Right ventricle myocardium inferior (tissue), 1 donor: ENCODE results near the gene ZNF354C. TPM values are rescaled to one million over a fixed set of nuclear protein-coding genes. Genes with fewer than 3 reads are reported as not detected.

Source experiments
- ATAC-seq: fragments of 200-7000 bp; cut with Tn5 transposase; one replicate; pipeline ENCODE4 v1.9.1; 2020; ENCODE audit warnings: mild to moderate bottlenecking, moderate library complexity
- DNase-seq: peaks from one replicate; pipeline ENCODE4 v3.0.0; 2021; ENCODE audit errors: missing footprints
- intact Hi-C: fragments of 100-400 bp; cut with DNase I; formaldehyde crosslinking; loops from one replicate; pipeline ENCODE4 v1.11.0; 2022
- total RNA-seq: library from RNA; stranded (reverse); fragmentation: NEBNext Ultra II Directional; extraction: Animal tissue kit (Norgen Biotek cat#: 25700); gene quantifications from one replicate; pipeline ENCODE4 v1.2.1, GENCODE V29; 2021
- donor health status: DM: no; HTN: yes; CAD: no; lungs with severe emphysema.

Gene ZNF354C
- total RNA-seq, 1 donor from 2014 or later: 4.7 TPM

DNA sequence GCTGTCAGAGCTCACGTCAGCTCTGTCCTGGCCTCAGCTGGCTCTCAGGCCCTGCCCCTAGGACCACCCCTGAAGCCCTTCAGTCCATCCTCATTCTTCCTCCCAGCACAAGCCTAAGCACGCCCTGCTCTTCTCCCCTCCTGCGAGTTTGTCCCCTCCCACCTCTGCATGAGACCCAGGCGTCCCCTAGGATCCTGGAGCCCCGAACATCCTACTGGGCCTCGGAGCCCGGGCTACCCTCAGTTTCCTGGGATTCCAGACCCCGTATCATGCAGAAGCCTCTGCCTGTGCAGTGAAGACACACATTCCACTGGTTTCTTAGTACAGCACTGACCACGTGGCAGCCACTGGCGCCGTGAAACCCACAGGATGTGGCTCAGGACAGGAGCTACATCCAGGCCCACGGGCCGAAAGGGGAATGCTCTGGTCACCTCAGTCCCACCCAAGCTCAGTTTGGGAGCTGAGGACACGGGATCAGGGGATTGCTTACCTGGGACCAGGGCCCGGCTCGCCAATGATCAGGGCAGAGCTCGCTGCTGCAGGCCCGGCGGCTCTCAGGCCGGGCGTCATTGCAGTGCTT lies 64.2 kb downstream of the ZNF354C start:
- ATAC-seq (no peak), DNase-seq (no peak)
- intact Hi-C loops: no loop called here

DNA sequence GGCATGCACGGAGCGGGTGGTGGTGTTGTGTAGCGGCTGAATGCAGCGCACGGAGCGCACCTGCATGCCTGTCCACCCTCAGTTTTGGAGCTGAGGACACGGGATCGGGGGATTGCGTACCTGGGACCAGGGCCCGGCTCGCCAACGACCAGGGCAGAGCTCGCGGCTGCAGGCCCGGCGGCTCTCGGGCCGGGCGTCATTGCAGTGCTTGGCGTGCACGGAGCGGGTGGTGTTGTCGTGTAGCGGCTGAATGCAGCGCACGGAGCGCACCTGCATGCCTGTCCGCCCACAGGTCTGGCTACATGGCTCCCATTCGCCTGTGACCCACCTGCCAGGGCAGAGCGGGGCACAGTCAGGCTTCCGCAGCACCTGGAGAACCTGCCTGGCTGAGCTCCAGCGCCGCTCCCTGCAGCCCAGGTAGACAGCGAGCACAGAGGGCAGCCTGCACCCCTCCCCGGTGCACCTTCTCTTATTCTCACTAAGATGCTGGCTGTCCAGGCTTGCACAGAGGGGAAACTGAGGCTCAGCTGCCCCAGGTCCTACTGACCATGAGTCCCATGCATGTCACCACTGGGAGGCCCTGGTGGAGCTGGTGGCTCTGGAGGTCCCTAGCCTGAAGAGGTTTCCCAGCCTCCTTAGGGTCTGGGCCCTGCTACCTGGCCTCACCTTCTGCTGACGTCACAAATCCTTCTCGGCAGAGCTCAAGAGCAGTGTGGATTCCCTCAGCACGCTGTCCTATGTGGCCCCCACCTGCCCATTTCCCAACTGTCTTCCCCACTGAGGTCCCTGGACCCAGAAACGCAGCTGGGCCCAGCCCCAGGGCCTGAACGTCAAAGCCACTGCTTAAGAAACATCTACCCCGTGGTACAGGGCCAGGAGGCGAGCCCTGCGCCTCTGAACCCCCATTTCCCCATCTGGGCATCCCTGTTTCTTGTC lies 64.9 kb downstream of the ZNF354C start:
- DNase-seq: no peak
- no peak for ATAC-seq
- intact Hi-C loops: no loop called here

DNA sequence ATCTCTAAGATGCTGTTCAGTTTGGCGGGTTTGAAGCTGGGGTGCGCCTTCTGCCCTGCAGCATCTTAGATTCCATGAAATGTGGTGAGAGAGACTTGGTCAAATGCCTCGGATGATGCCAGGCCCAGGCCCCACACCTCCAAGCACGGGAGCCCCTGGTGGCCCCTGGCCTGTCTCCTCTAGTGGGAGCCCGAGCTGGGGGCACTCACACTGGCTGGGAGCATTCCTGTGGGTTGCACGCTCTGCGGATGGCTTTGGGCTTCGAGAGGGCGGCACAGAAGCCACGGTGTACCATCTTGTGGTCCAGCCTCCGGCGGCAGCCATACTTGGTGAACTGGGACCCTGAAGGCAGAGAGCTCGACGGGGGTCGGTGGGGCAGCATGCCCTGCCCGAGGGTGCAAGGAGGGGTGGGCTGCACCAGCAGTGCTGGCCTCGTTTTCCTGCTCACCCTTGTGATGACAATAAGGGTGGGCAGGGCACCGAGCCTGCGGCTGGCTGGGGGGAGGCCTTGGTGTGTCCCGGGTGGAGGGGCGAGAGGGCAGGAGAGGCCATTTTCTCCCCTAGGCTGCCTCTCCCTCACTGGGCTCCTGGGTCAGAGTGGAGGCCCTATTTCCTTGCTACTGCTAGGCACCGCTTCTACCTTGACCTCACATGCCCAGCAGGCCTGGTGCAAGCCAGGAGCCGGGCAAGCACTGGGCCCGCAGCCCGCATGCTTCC lies 65.8 kb downstream of the ZNF354C start:
- intact Hi-C loops: no loop called here
- no peak for DNase-seq
- ATAC-seq: no peak

- DNase-seq (no peak), ATAC-seq (no peak)
- intact Hi-C loops: no loop called here
Observed at GRCh38 chr5:179126506-179126991, 66.4 kb downstream of the ZNF354C start.

DNA sequence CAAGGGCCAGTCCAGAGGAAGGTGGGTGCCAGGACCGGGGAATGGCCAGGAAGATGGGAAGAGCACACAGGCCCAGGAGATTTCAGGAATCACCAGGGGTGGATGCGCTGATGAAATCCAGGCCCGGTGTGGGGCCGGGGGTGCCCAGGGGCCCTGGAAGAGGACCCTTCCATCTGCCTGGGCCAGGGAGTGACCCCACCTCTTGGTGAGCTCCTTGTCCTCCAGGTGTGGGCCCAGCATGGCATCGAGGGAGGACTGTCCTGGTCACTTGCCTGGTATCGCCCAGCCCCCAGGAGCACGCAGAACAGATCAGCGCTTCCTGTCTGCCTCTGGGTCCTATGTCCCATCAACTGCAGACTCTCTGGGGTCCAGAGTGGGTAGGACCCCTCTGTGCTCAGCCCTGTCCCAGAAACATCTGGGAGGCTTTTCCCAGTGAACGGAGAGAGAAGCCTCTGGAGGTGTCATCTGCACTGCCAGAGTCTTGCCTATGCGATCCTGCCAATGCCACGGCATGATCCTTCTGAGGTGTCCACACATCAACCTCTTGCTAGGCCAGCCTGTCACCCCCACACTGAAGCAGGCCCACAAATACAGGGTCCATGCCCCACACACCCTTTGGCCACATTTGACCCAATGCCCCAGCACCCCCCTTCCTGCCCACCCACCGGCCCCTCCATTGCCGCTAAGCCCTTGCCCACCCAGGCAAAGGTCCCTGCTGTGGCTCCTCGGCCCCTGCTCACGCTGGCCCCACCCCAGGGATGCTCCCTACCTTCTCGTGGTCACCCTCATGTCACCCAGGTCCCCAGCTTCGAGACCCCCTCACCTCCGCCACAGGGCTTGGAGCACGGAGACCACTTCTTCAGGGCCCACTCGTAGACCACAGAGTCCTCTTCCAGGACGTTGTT lies 67.2 kb downstream of the ZNF354C start:
- ATAC-seq: no peak
- peak; percentile 37 for DNase-seq
- intact Hi-C loops: no loop called here

GRCh38 chr5:179128041-179128365 lies 67.8 kb downstream of the ZNF354C start:
- ATAC-seq (no peak), DNase-seq (peak; percentile 6)
- intact Hi-C loops: no loop called here

GRCh38 chr5:179128976-179129375 lies 68.8 kb downstream of the ZNF354C start:
- intact Hi-C loops: no loop called here
- DNase-seq (peak; percentile 27), ATAC-seq (no peak)

DNA sequence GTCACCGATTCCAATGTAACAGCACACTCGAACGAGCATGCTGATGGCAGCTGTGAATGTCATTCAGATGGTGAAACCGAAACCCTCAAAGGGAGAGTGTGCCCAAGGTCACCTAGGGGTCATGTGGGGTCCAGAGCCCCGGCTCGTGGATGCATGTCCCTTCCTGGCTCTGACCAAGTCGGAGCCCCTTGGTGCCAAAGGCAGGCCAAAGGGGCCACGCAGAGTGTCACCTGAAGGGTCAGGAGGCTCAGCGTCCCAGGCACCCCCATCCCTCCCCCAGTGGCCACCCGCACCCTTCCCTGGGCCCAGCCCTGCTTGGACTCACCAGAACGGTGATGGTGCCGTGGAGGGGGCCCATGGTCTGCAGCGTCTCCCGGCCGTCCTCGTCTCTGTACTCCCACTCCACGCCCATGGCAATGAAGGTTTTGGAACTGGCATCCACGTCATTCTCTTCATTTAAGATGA lies 69.5 kb downstream of the ZNF354C start:
- DNase-seq: peak; percentile 31
- intact Hi-C loops: no loop called here
- ATAC-seq: no peak

GRCh38 chr5:179130101-179130681 lies 70.0 kb downstream of the ZNF354C start:
- intact Hi-C loops: no loop called here
- peak; percentile 59 for DNase-seq
- no peak for ATAC-seq

DNA sequence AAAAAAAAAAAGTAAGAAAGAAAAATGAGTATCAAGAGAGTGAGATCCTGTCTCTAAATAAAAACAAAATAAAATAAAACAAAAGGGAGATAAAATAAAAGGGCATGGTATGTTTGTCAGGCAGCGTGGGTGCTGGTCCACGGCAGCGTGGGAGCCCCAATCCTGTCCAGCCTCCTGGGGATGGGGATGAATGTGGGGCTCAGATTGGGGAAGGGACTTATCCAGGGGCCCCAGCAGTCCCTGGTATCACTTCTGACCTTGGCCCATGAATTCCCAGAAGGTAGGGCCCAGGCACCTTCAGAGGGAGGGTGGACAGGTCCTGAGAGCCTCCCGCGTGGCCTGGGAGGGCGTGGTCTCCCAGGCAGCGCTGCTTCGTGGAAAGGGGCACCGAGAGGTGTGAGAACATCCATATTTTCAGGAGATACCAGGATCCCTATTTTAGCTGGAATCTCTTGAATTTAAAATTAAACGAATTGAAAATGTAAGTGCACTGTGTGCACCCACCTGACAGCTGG lies 71.2 kb downstream of the ZNF354C start:
- no peak for DNase-seq
- intact Hi-C loops: no loop called here
- ATAC-seq: no peak

DNA sequence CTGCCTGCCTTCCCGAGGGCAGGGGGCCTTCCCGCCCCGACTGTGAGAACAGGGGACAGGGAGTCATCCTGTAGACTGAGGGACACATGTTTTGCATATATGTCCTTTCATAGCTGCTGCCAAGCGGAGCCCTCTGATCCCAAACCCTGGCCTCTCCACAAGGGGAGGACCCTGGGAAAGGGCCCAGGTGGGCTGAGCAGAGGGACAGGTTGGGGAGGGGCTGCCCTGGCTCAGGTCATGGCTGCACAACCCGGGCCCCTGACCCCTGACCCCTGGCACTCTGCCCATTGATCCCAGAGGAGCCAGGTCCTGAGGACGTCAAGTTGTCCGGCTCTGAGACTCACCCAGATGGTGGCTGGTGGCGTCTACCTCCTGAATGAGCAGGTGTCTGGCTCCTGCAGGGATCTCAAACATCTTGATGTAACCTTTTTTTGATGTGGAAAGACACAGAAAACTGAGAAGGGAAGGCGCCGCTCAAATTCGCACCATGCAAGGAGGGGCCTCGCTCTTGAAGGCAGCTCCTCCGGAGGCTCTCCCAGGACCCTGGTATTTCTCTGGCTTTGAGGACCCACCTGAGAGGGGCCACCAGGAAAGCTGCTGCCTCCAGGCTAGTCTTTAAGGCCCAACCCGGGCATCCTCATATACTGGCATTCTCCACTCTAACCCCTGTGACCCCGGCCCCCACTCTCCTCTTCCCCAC lies 71.9 kb downstream of the ZNF354C start:
- peak; percentile 23 for DNase-seq
- intact Hi-C loops: no loop called here
- ATAC-seq: no peak

DNA sequence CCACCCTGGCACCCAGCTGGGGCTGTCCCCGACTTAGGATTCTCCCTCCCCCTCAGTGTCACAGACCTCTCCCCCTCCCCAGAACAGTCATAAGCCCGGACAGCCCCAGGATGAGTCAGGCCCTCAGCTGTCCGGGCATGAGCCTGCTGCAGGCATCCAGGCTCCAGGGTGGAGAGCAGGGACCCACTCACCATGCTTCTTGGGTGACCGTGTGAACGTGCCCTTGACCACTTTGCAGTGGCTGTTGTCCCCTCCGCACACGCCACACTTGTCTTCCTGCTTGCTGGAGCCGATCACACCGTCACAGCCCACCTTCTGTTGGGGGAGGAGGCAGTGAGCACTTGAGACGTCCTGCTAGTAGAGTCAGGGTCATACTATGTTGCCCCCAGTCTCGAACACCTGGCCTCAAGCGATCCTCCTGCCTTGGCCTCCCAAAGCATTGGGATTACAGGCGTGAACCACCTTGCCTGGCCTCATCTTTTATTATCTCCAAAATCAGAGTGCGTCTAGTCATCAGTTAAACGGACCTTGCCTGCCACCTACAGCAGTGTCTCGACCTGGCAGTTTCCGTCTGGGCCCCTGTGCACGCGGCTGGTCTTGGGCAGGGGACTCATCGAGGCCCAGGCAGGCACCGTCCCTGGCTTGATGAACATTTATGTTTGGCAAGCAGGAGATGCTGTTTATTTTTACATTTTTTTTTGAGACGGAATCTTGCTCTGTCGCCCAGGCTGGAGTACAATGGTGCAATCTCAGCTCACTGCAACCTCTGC lies 72.6 kb downstream of the ZNF354C start:
- intact Hi-C loops: no loop called here
- no peak for ATAC-seq
- DNase-seq: no peak

Other genes with a start within 250 kb of the ZNF354C start
- 6.0 TPM for gene ZNF354B, start 200.4 kb upstream of the ZNF354C start, total RNA-seq
- 0.70 TPM for gene ZFP2, start 164.5 kb upstream of the ZNF354C start, total RNA-seq
- gene ZNF454, start 119.2 kb upstream of the ZNF354C start, total RNA-seq: 1.8 TPM
- gene GRM6, start 65.1 kb upstream of the ZNF354C start, total RNA-seq: not detected
- 3.5 TPM for gene ZNF879, start 36.6 kb upstream of the ZNF354C start, total RNA-seq